ENCODE measurements around the gene PBX3.

- no peak for TF ChIP-seq CTCF (CRISPR knock-in tag; IDR thresholded peaks at IDR 0.05)
- no peak for TF ChIP-seq MAFF (IDR thresholded peaks at IDR 0.05; ENCODE audit: low read depth, low read length)
- no peak for TF ChIP-seq THRA (CRISPR knock-in tag; IDR thresholded peaks at IDR 0.05; ENCODE audit: borderline replicate concordance)
Observed at GRCh38 chr9:125963932-125964331, 216.8 kb downstream of the PBX3 start.

All from HepG2 (cell line).